ENCODE results near the gene C22orf23. TPM values are rescaled to one million over a fixed set of nuclear protein-coding genes. Genes with fewer than 3 reads are reported as not detected.
"Not testable (repeated sequence)": the region's sequence is repeated elsewhere in the genome, so short reads cannot be mapped to it uniquely, and the experiment has no call there.

C22orf23 gene
- total RNA-seq, 4 donors from 2014 or later: not detected

GRCh38 chr22:37979782-37980181, 26.4 kb upstream of the C22orf23 start:
- Histone ChIP-seq H3K36me3 (no peaks in the 10 kb centered on the region), H3K4me3 (peak overlapping the region; percentile 36), H3K27me3 (no peaks in the 10 kb centered on the region), H3K9me3 (no peaks in the 10 kb centered on the region), H3K4me1 (no peaks in the 10 kb centered on the region), H3K27ac (no peak overlapping the region)
- no peak for TF ChIP-seq POLR2A (IDR thresholded peaks at IDR 0.05)
- no peak for TF ChIP-seq POLR2AphosphoS5 (IDR thresholded peaks at IDR 0.05)
- TF ChIP-seq CTCF (IDR thresholded peaks at IDR 0.05): no peak
- no peak for TF ChIP-seq EP300 (IDR thresholded peaks at IDR 0.05)
- no peak for DNase-seq (ENCODE audit: low spot score in 2 of 2)
- WGBS: 78% methylated on average over 8 of the region's 8 CpGs

- no peaks in the 10 kb centered on the region for H3K9me3 ChIP-seq
- H3K27ac ChIP-seq: no peak overlapping the region
- H3K4me1 ChIP-seq: no peaks in the 10 kb centered on the region
- H3K36me3 ChIP-seq: peaks cover 11% of the 10 kb centered on the region
- H3K27me3 ChIP-seq: no peaks in the 10 kb centered on the region
- no peak overlapping the region for H3K4me3 ChIP-seq
- WGBS: 86% methylated on average over 4 of the region's 4 CpGs
- no peak for DNase-seq (ENCODE audit: low spot score in 2 of 2)
- TF ChIP-seq CTCF (IDR thresholded peaks at IDR 0.05) (no peak), POLR2A (IDR thresholded peaks at IDR 0.05) (no peak), POLR2AphosphoS5 (IDR thresholded peaks at IDR 0.05) (no peak), EP300 (IDR thresholded peaks at IDR 0.05) (no peak)
These were observed 23.1 kb upstream of the C22orf23 start for GRCh38 chr22:37976547-37976946.

DNA sequence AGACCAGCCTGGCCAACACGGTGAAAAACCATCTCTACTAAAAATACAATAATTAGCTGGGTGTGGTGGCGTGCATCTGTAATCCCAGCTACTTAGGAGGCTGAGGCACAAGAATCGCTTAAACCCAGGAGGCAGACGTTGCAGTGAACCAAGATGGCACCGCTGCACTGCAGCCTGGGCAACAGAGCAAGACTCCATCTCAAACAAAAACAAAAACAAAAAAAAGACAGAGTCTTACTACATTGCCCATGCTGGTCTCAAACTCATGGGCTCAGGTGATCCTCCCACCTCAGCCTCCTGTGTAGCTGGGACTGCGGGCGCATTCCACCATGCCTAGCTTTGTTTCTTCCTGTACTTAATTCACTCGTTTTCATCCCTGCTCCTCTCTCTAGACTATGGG, 22.6 kb upstream of the C22orf23 start:
- not testable (repeated sequence) for H3K4me1 ChIP-seq; DNase-seq (ENCODE audit: low spot score in 2 of 2); H3K27ac ChIP-seq; H3K9me3 ChIP-seq; H3K4me3 ChIP-seq; H3K27me3 ChIP-seq
- peaks cover 11% of the 10 kb centered on the region for H3K36me3 ChIP-seq
- 89% methylated on average over 8 of the region's 8 CpGs for WGBS

- Histone ChIP-seq H3K27me3 (no peaks in the 10 kb centered on the region), H3K36me3 (peaks cover 11% of the 10 kb centered on the region), H3K4me1 (no peaks in the 10 kb centered on the region), H3K4me3 (no peak overlapping the region), H3K9me3 (no peaks in the 10 kb centered on the region), H3K27ac (no peak overlapping the region)
- WGBS: 78% methylated on average over 2 of the region's 2 CpGs
- no peak for DNase-seq (ENCODE audit: low spot score in 2 of 2)
- TF ChIP-seq CTCF (IDR thresholded peaks at IDR 0.05) (no peak), POLR2A (IDR thresholded peaks at IDR 0.05) (no peak), EP300 (IDR thresholded peaks at IDR 0.05) (no peak), POLR2AphosphoS5 (IDR thresholded peaks at IDR 0.05) (no peak)
These were observed 21.8 kb upstream of the C22orf23 start for GRCh38 chr22:37975153-37975552.

GRCh38 chr22:37973271-37974170, 20.1 kb upstream of the C22orf23 start:
- Histone ChIP-seq H3K4me1 (no peaks in the 10 kb centered on the region), H3K36me3 (peaks cover 15% of the 10 kb centered on the region), H3K4me3 (no peak overlapping the region), H3K9me3 (no peaks in the 10 kb centered on the region), H3K27me3 (no peaks in the 10 kb centered on the region), H3K27ac (no peak overlapping the region)
- WGBS: 89% methylated on average over 30 of the region's 33 CpGs
- no peak for DNase-seq (ENCODE audit: low spot score in 2 of 2)
- no peak for TF ChIP-seq POLR2A (IDR thresholded peaks at IDR 0.05)
- no peak for TF ChIP-seq EP300 (IDR thresholded peaks at IDR 0.05)
- TF ChIP-seq POLR2AphosphoS5 (IDR thresholded peaks at IDR 0.05): no peak
- no peak for TF ChIP-seq CTCF (IDR thresholded peaks at IDR 0.05)

All from suprapubic skin (tissue), 4 donors.